Progenitor cell of endocrine pancreas (in vitro differentiated cells): Measurements from ENCODE around the gene C1R. TPM values are rescaled to one million over a fixed set of nuclear protein-coding genes. Genes with fewer than 3 reads are reported as not detected.

Experiments
- DNase-seq: peaks from one replicate; pipeline ENCODE4 v3.0.0; 2021; ENCODE audit warnings: low spot score; ENCODE audit not compliant: unreplicated experiment
- H3K27ac Mint-ChIP-seq: 2 replicates; pipeline ENCODE4 v1.8.0; 2021; ENCODE audit warnings: mild to moderate bottlenecking, moderate library complexity, mixed read lengths
- H3K27me3 Mint-ChIP-seq: 2 replicates; pipeline ENCODE4 v1.8.0; 2021; ENCODE audit warnings: mixed read lengths
- H3K36me3 Mint-ChIP-seq: 2 replicates; pipeline ENCODE4 v1.8.0; 2022; ENCODE audit warnings: mixed read lengths; ENCODE audit not compliant: insufficient read depth
- H3K4me1 Mint-ChIP-seq: 2 replicates; pipeline ENCODE4 v1.8.0; 2021; ENCODE audit warnings: low read depth, mixed read lengths
- H3K4me3 Mint-ChIP-seq: 2 replicates; pipeline ENCODE4 v1.8.0; 2021; ENCODE audit warnings: low read depth, mild to moderate bottlenecking, moderate library complexity, mixed read lengths
- H3K9me3 Mint-ChIP-seq: 2 replicates; pipeline ENCODE4 v1.8.0; 2021; ENCODE audit warnings: low read depth, mixed read lengths
- total RNA-seq: library from RNA; stranded (reverse); gene quantifications from 2 replicates; pipeline ENCODE4 v1.2.1, GENCODE V29; 2021
- TF ChIP-seq, protein P1 (sequence below): fragments of 200-600 bp; sonication (generic); IDR thresholded peaks from one replicate; pipeline ENCODE4 v1.5.0; 2021; ENCODE audit warnings: antibody characterized with exemption, mild to moderate bottlenecking; ENCODE audit not compliant: unreplicated experiment

The C1R gene
- total RNA-seq, 1 donor from 2014 or later: 10.2 TPM

DNA sequence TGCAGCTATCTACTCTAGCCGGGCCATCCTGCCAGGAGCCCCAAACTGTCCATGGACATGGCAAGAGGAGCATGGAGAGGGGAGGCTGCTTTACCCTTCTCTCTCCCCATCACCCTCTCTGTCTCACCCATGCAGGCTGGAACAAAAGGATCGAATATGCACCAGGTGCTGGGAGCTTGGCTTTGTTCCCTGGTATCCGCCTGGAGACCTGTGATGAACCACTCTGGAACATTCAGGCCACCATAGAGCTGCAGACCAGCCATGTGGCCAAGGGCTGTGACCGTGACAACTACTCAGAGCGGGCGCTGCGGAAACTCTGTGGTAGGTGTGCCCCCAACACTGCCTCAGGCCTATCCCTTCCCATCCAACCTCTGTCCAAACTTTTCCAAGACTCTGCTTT, 43.8 kb upstream of the C1R start:
- no peaks in the 10 kb centered on the region for H3K9me3 Mint-ChIP-seq
- H3K27me3 Mint-ChIP-seq: no peaks in the 10 kb centered on the region
- peaks cover 40% of the 10 kb centered on the region for H3K36me3 Mint-ChIP-seq
- peaks cover 19% of the 10 kb centered on the region for H3K4me1 Mint-ChIP-seq
- no peak overlapping the region for H3K4me3 Mint-ChIP-seq
- no peak for DNase-seq
- TF ChIP-seq, protein P1, sequence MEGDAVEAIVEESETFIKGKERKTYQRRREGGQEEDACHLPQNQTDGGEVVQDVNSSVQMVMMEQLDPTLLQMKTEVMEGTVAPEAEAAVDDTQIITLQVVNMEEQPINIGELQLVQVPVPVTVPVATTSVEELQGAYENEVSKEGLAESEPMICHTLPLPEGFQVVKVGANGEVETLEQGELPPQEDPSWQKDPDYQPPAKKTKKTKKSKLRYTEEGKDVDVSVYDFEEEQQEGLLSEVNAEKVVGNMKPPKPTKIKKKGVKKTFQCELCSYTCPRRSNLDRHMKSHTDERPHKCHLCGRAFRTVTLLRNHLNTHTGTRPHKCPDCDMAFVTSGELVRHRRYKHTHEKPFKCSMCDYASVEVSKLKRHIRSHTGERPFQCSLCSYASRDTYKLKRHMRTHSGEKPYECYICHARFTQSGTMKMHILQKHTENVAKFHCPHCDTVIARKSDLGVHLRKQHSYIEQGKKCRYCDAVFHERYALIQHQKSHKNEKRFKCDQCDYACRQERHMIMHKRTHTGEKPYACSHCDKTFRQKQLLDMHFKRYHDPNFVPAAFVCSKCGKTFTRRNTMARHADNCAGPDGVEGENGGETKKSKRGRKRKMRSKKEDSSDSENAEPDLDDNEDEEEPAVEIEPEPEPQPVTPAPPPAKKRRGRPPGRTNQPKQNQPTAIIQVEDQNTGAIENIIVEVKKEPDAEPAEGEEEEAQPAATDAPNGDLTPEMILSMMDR: no peak
- no peak overlapping the region for H3K27ac Mint-ChIP-seq

DNA sequence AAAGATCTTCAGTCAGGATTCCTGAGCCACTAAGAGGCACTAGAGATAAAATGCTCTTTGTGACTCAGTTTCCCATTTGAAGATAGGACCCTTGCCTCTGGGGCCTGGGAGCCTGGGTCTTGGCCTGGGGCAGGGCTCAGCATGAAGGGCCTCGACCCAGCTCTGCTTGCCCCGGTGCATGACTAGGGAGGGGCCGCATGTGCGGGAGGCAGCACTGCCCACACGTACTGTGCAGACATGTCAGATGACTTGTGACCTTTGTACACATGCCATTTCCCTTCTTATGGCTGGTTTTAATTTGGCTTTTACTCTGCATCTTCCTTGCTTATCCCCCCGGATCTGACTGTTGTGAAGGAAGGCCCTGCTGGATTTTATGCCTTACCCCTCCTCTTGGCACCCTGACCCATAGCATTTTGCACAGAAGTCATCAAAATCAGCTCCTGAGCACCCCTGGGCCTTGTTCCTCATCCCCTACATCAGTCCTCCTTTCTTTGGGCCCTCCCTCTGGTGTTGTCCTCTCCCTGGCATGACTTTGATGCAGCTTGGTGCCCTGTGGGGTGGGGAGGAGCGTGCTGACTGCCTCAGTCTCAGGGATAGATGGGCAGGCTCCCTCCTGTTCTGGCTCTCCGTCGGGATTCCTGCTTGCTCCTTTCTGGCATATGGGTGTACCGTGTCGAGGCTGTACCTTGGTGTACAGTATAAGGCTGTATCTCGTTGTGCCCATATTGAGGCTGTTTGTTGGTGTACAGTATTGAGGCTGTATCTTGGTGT, 42.3 kb upstream of the C1R start:
- Mint-ChIP-seq H3K27me3 (no peaks in the 10 kb centered on the region), H3K9me3 (no peaks in the 10 kb centered on the region), H3K4me3 (no peak overlapping the region), H3K36me3 (peaks cover 35% of the 10 kb centered on the region), H3K4me1 (peaks cover 25% of the 10 kb centered on the region), H3K27ac (no peak overlapping the region)
- DNase-seq: no peak
- TF ChIP-seq, protein P1: no peak

DNA sequence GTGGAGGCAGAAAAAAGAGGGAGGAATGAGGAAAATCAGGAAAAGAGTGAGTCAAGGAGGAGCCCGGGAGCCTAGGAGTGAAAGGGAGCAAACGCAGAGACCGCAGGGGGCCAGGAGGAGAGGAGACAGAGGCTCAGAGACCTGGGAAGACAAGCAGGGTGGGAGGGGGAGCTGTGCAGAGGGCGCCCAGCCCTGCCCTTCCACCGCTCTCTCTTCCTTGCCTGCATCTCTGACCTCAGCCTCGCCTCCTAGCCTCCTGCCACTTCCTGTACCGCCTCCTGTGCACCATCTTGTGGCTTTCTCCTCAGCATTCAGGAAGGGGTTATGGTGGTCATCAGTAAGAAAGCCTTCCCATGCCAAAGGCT, 39.2 kb upstream of the C1R start:
- no peak for DNase-seq

DNA sequence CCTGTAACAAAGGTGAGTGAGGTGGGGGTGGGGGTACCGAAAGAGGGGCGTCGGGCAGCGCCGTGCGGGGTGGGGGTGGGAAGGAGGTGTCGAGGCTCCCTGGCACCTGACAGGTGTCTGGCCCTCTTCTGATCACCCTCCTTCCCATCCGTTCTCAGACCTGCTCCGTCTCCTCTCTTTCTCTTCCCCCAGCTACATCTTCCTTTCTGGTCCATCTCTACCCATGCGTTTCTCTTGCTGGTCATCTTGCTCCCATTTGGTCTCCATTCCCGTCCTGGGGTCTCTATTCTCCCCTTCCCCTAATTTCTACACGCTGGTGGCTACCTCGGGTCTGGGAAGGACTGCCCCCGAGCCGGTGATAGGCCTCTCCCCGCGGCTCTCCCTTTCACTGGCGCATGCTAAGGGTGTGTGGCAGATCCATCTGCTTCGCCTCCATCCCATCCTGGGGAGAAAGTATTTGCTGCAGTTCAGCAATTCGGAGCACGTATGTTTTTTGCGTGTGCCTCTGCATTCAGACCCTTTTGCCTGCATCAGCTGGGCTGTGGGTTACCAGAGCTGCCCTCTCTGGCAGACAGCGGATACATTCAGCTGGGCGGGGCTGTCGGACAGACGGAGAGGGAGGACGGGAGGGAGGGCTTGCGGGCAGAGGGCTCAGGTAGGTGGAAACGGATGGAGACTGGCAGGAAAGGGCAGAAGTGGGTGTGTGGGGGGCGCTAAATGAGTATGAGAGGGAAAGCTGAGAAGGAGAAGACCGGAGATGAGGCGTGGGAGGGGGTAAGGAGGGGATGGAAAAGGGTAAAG, 38.7 kb upstream of the C1R start:
- Mint-ChIP-seq H3K27ac (peak overlapping the region; percentile 90), H3K9me3 (no peaks in the 10 kb centered on the region), H3K27me3 (no peaks in the 10 kb centered on the region), H3K36me3 (peaks cover 19% of the 10 kb centered on the region), H3K4me3 (peak overlapping the region; percentile 87), H3K4me1 (peaks cover 44% of the 10 kb centered on the region)
- peak; percentile 60 for DNase-seq
- TF ChIP-seq, protein P1: peak; percentile 4

More for the DNA sequence above, 39.2 kb upstream of the C1R start:
- Mint-ChIP-seq H3K27me3 (no peaks in the 10 kb centered on the region), H3K27ac (peak overlapping the region; percentile 30), H3K4me1 (peaks cover 44% of the 10 kb centered on the region), H3K4me3 (peak overlapping the region; percentile 87), H3K9me3 (no peaks in the 10 kb centered on the region), H3K36me3 (peaks cover 19% of the 10 kb centered on the region)
- TF ChIP-seq, protein P1: no peak

DNA sequence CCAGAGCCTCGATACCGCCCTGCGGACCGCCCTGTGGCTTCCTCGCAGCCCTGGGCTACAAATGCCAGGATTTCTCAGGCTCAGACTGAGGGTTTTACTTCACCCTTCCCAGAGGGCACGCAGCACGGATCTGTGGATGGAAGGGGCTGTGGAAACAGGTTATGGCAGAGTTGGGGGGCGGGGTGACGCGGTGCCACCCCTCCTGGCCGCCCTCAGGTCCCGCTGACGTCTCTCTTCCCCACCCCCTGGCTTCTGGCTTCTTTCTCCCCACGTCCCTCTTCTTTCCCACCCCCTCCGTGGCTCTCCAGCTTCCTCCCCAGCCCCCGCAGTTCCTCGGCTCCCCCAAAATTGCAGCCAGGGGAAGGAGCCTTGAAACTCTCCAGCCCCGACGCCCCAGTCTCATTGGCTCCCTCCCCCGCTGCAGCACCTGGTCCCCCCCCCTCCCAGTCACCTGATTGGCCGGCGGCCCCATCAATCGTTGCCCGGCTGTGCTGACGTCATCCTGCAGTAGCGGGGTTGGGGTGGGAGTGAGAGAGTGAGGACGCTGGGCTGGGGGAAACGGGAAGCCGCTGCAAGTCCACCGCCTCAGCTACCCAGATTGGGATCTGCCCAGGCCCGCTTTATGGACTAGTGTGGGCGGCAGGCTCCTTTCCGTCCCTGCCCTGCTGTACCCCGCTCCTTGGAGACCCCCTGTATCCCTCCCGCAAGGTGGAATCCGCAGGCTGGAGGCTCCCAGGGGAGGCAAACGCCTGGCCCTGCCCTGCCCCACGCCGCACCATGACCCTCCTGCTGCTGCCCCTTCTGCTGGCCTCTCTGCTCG, 37.8 kb upstream of the C1R start, which contains the start of gene CLSTN3:
Gene CLSTN3, plus strand, starts transcription at position 500 of the 820 bp plus-strand sequence. Its CDS starts 278 bp downstream, at position 778.
- Mint-ChIP-seq H3K9me3 (no peaks in the 10 kb centered on the region), H3K27me3 (no peaks in the 10 kb centered on the region)
- TF ChIP-seq, protein P1: no peak

More for the DNA sequence above, 37.8 kb upstream of the C1R start, which contains the start of gene CLSTN3:
- H3K36me3 Mint-ChIP-seq: peaks cover 13% of the 10 kb centered on the region
- peak within 1 kb of the TSS; percentile 87 for H3K4me3 Mint-ChIP-seq
- peaks cover 49% of the 10 kb centered on the region for H3K4me1 Mint-ChIP-seq
- DNase-seq: peak; percentile 91
- peak within 1 kb of the TSS; percentile 90 for H3K27ac Mint-ChIP-seq
